ENCODE measurements around the gene SIRPA.

SIRPA gene

DNA sequence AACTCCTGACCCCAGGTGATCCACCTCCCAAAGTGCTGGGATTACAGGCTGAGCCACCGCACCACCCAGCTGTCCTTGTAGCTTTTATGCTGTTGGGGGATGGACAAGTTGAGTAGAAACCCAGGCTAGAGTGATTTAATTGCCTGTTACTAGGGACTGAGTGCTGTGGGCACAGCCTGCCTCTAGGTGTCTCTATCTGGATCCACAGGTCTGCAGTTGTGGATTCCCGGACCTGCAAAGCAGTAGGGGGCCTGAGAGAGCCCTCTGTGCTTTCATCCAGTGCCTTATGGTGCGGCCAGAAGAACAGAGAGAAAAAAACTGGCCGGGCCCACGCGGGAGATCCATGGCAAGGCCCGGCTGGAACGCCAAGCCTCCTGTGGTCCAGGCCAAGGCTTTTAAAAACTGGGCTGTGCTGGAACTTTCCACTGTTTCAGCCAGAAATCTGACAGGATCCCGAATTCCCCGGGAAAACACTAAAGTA, 5.2 kb downstream of the SIRPA start:
- in situ Hi-C loops (cut with HindIII; ENCODE audit: low sequenced_read_pairs) = no loop called here
- no peak overlapping the region for H3K4me3 ChIP-seq (ENCODE audit: low read depth, low read length)
- peak; percentile 75 for DNase-seq (ENCODE audit: low read depth, low spot score)
- TF ChIP-seq, protein P1, sequence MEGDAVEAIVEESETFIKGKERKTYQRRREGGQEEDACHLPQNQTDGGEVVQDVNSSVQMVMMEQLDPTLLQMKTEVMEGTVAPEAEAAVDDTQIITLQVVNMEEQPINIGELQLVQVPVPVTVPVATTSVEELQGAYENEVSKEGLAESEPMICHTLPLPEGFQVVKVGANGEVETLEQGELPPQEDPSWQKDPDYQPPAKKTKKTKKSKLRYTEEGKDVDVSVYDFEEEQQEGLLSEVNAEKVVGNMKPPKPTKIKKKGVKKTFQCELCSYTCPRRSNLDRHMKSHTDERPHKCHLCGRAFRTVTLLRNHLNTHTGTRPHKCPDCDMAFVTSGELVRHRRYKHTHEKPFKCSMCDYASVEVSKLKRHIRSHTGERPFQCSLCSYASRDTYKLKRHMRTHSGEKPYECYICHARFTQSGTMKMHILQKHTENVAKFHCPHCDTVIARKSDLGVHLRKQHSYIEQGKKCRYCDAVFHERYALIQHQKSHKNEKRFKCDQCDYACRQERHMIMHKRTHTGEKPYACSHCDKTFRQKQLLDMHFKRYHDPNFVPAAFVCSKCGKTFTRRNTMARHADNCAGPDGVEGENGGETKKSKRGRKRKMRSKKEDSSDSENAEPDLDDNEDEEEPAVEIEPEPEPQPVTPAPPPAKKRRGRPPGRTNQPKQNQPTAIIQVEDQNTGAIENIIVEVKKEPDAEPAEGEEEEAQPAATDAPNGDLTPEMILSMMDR (IDR thresholded peaks at IDR 0.05; ENCODE audit: low read depth, low read length) = peak; percentile 84

DNA sequence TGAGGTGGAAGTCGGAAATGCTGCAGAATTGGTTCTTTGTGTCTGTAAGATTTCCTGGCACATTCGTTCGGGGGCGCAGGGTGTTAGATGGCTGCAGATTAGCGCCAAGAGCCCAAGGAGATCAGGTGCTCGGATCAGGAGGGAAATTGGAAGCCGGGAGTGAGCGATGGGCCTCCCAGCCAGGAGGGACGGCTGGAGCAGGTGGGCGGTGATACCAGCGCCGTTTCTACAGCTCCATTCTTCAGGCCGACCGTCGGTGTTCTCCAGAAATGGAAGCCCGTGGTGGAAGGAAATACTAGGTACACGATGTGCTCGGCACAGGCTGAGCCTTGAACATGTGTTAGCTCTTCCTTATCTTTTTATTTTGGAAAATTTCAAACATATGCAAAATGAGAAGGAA, 6.5 kb downstream of the SIRPA start:
- no peak for DNase-seq (ENCODE audit: low read depth, low spot score)
- TF ChIP-seq, protein P1 (IDR thresholded peaks at IDR 0.05; ENCODE audit: low read depth, low read length) = no peak
- in situ Hi-C loops (cut with HindIII; ENCODE audit: low sequenced_read_pairs) = no loop called here
- no peak overlapping the region for H3K4me3 ChIP-seq (ENCODE audit: low read depth, low read length)

DNA sequence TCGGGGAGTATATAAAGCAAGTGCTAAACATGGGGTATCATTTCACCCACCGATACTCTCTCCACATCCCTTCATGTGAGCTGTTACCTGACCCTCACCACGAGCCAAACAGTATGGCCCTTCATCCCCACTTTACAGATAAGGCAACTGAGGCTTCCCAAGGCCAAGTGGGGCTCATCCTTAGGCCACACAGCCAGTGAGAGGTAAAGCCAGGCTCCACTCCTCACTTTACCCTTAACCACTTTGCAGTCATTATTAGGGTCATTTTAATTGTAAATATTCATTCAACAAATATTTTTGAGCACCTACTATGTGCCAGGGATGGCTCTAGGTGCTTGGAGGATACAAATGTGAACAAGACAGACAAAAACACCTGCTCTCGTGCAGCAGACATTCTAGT, 7.0 kb downstream of the SIRPA start:
- in situ Hi-C loops (cut with HindIII; ENCODE audit: low sequenced_read_pairs) = no loop called here
- TF ChIP-seq, protein P1 (IDR thresholded peaks at IDR 0.05; ENCODE audit: low read depth, low read length) = no peak
- no peak for DNase-seq (ENCODE audit: low read depth, low spot score)
- H3K4me3 ChIP-seq (ENCODE audit: low read depth, low read length) = no peak overlapping the region

DNA sequence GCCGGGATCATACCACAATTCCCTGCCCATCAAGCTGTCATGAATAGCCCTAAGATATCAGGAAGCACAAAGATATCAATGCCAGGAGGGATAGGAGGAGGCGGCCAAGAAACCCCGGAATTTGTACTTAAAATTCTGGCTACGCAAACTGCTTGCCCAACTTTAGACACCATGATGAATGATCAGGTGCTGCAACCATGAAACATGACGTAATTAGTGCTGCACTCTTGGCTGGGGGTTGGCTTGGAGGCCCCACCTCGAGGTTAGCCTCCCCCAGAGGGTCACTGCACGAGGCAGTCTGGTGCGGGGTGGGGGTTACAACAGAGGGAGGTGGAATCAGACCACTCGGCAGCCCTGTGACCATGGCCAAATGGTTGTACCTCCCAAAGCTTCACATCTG, 8.9 kb downstream of the SIRPA start:
- in situ Hi-C loops (cut with HindIII; ENCODE audit: low sequenced_read_pairs) = no loop called here
- no peak overlapping the region for H3K4me3 ChIP-seq (ENCODE audit: low read depth, low read length)
- TF ChIP-seq, protein P1 (IDR thresholded peaks at IDR 0.05; ENCODE audit: low read depth, low read length) = no peak
- no peak for DNase-seq (ENCODE audit: low read depth, low spot score)

DNA sequence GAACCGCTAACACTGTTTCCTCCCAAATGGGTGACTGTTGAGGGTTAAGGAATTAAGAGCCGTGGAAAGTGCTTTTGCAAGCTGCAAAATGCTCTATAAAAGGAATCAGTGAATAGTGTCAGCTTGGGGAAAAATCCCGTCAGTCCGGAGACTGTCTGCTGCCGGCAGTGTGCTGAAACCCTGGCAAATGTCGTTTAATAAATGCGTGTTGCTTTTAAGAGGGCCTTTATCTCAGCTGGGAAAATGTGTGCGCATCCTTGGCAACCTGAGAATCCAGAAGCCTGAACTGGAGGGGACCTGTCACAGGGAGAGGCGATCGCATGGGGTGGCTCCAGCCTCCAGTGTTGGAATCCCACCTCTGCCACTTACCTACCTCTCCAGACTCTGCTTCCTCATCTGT, 9.8 kb downstream of the SIRPA start:
- no peak for DNase-seq (ENCODE audit: low read depth, low spot score)
- in situ Hi-C loops (cut with HindIII; ENCODE audit: low sequenced_read_pairs) = no loop called here
- H3K4me3 ChIP-seq (ENCODE audit: low read depth, low read length) = no peak overlapping the region
- TF ChIP-seq, protein P1 (IDR thresholded peaks at IDR 0.05; ENCODE audit: low read depth, low read length) = no peak

DNA sequence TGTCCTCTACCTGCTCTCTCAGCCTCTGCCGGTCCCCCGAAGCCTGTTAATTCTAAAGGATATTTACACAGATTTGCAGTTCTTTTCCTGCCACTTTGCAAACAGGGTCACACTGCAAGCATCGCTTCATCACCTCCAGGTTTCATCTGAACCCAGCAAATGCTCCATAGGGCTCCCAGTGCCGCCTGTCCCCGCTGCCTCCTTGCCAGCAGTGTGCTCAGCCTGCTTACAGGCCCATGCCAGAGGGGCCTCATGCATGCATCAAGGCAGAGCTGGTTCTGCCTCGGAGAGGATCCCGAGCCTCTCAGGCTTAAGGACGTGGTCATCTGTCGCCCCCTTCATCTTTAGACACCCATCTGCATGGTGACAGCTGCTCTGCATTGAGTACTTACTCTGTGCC, 10.5 kb downstream of the SIRPA start:
- TF ChIP-seq, protein P1 (IDR thresholded peaks at IDR 0.05; ENCODE audit: low read depth, low read length) = no peak
- H3K4me3 ChIP-seq (ENCODE audit: low read depth, low read length) = no peak overlapping the region
- DNase-seq (ENCODE audit: low read depth, low spot score) = no peak
- in situ Hi-C loops (cut with HindIII; ENCODE audit: low sequenced_read_pairs) = no loop called here

Measured in astrocyte of the spinal cord (primary cell).